ENCODE results near the gene GSC2.

DNA sequence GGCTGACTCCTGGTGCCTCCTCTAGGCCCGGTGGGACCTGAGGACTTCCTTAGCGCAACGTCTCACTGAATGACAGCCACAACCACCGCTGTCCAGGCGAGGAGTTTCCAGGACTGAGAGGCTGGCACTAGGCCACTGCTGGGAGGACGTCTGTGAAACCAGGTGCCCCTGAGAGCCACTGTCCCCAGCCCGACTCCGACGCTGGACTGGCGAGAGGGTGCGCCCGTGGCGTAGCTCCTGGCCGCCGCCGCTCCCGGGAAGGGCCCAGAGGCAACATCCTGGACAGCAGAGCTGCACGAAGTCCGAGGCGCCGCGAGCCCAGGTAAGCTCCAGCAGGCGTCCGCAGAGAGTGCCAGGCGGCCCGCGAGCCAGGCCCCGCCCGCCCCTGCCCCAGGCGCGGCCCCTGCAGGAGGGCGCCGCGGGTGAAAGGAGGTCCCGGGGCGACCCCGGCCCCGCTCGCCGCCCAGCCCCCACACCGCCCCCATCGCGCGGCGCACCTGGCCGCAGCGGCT, 28.4 kb downstream of the GSC2 start:
- TF ChIP-seq POLR2AphosphoS5 (IDR thresholded peaks at IDR 0.05; ENCODE audit: borderline replicate concordance, low read depth, low read length): no peak
- no peak for TF ChIP-seq EZH2 (IDR thresholded peaks at IDR 0.05)
